GM19467 (cell line): ENCODE measurements around the gene CHST5.
A peak's percentile ranks its signal among the peaks of the same experiment; 100 is the strongest.
"Not testable (repeated sequence)": the region's sequence is repeated elsewhere in the genome, so short reads cannot be mapped to it uniquely, and the experiment has no call there.

Experiments used
- ATAC-seq: cut with Tn5 transposase; IDR thresholded peaks from one replicate; pipeline ENCODE4 v1.9.1; 2021; ENCODE audit warnings: mild to moderate bottlenecking, moderate library complexity; ENCODE audit not compliant: unreplicated experiment

CHST5 gene

DNA sequence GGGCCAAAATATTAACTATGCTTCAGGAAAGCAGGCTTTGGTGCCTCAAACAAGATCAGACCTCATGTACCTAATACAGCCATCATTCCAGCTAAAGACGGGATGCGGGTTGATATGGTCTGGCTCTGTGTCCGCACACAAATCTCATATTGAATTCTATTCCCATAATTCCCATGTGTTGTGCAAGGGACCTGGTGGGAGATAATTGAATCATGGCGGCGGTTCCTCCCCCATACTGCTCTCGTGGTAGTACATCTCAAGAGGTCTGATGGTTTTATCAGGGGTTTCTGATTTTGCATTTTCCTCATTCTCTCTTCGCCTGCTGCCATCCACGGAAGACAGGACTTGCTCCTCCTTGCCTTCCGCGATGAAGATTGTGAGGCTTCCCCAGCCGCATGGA is 21.6 kb downstream of the CHST5 start:
- ATAC-seq: no peak

DNA sequence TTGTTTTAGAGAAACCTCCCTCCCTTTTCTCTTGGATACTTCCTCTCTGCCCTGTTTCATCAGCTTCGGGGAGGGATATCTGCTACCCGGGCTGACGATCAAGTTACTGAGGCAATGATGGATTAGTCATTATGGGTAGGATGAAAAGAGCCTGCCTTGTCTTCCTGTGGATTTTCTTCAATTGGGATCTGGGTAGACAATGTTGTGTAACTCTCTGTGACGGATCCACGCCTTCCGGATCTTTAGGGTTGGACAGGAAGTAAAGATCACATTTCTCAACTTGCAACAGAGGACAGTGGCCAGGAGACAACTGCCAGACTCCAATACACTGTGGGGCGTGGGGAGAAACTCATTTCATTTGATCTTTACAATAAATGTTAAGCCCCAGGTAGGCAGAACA is 29.3 kb downstream of the CHST5 start:
- no peak for ATAC-seq

DNA sequence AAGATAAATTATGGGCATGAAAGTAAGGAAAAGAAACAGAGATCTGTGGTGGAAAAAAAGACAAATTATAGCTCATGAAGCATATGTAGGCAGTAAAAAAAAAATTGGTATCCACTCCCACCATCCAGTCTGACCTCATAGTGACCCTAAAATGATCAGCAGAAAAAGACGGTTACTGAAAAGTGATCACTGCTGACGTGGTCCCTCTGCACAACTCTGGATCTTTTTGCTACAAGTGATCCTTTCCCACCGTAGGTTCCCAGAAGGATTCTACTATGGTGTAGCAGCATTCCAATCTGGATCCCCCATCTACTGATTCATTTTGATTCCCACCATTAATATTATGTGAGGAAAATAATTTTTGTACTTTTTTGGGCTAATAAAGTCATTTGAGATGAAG is 29.8 kb downstream of the CHST5 start:
- no peak for ATAC-seq

DNA sequence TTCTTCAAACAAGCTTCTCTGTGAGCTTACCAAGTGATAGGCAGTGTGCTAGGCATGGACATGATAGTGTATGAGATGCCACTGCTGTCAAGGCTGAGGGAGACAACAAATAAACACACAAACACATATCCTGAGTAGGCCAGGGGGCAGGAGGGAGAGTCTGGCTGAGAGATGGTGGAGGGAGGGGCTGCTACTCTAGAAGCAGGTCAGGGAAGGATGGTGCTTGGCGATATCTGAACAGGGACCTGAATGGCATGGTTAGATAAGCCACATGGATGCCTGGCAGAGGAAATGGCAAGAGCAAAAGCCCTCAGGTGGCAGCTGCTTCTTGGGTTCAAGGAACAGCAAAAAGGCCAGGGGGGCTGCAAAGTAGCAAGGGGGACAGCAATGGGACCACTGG is 32.1 kb downstream of the CHST5 start:
- no peak for ATAC-seq

DNA sequence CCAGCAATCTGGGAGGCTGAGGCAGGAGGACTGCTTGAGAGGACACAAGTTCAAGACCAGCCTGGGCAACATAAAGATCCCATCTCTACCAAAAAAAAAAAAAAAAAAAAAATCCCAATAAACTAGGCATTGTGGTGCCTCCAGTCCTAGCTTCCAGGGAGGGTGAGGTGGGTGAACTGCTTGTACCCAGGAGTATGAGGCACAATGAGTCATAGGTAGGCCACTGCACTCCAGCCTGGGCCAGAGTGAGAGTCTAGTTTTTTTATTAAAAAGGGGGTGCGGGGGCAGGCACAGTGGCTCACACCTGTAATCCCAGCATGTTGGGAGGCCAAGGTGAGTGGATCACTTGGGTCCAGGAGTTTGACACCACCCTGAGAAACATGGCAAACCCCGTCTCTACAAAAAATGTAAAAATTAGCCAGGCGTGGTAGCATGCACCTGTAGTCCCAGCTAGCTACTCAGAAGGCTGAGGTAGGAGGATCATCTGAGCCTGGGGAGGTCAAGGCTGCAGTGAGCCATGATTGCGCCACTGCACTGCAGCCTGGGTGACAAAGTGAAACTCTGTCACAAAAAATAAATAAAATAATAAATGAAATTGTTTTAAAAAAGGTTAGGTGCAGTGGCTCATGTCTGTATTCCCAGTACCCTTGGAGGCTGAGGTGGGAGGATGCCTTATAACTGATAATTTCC is 32.8 kb downstream of the CHST5 start:
- ATAC-seq: no peak

DNA sequence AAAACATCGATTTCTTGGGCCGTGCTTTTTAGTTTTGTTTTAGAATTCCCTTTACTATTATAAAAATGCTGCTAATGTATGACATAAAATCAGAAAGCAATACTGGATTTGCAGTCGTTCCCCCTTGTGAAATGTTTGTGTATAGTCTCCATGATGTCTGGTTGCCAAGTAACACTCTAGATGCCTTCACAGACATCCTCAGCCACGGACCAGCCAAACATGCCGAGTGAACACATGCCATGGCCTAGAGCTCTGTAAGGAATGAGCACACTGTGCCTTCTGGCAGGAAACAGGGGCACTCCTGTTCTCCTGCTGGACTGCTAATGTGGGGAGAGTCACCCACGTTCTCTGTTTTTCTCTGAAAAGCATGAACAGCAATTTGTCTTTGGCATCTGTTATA is 34.1 kb downstream of the CHST5 start:
- not testable (repeated sequence) for ATAC-seq

DNA sequence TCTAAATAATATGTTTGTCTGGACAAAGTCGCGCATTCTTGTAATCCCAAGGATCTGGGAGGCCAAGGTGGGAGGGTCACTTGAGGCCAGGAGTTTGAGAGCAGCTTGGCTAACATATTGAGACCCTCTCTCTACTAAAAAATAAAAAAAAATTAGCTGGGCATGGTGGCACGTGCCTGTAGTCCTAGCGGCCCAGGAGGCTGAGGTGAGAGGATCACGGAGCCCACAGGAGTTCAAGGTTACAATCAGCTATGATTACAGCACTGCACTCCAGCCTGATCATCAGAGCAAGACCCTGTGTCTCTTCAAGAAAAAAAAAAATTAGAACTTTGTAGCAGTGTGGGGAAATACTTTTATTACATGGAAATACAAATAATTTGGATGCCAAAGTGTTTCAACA is 34.5 kb downstream of the CHST5 start:
- no peak for ATAC-seq

DNA sequence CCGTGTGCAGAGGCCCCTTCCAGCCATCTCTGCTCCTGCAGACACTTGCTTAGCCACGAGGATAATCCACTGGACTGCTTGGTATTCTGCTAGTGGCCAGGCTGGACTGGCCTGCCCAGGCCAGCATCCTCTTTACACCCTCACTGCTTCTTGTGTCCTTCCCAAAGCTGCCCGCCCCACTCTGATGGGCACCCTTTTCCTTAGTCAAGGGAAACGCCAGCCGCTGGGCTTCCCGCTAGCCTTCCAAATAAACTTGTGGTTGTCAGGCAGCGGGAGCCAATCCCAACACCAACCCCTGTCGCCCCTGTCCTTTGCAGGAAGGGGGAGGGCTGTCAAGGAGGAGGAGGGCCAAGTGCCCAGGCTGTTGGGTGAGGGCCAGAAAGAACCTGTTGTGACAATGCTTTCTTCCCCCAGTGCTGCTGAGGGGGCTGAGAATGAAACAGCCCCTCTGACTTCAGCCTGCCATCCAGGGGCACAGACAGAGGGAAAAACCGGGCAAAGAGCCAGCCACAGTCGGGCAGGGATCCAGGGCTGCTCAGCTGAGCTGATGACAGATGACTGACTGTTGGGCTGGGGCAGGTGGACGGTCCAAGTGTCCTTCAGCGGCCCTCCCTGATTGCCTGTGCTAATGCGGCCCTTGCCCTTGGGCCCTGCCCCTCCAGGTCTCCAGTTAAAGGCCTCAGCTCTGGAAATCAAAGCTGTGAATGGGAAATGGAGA is 37.1 kb downstream of the CHST5 start:
- not testable (repeated sequence) for ATAC-seq

DNA sequence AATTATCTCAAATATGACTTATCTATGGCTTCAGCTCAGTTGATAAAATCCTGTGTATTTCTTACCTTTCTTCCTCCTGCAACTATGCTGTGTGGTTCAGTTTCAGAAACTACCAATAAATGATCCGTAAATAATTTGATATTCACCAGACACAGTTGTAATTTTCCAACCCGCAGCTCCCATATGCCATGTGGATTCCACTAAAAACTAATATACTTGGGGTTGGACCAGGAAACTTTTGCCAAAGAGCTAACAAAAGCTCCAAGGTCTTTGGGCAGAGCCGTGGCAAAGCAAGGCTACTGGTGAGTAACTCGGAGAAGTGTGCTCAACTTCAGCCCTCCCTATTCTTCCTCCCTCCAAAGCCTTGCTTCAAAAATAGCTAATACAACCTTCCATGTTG is 38.4 kb downstream of the CHST5 start:
- ATAC-seq: no peak

DNA sequence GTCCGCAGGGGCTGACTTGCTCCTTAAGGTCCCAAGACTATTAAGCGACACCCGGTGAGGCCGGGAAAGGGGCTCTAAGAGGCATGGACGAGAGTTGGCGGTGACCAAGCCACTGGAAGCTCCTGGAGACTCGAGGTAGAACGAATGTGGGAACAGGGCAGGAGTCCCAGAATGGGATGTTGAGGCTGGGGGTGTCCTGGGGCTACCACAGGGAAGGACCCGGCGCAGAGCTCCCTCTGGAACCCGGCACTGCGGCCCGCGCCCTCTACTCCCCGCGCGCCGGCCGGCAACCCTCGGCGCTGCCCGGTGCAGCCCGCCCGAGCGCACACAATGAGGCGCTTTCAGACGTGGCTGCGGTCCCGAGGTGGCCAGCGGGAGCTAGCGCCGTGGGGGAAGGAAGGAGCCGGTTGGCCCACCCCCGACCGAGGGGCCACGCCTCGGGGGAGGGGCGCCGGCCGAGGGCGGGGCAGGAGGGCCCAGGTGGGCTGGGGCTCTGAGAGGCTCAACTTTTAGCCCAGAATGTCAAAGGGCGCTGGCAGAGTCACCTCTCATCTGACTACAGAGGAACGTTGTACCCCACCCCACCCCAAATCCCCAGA is 40.7 kb downstream of the CHST5 start, which contains the start of gene CHST6:
CHST6 (minus strand) TSS at position 366 of the 599 bp plus-strand sequence. CDS start 15,613 bp downstream, outside the sequence.
- ATAC-seq: peak; percentile 65

DNA sequence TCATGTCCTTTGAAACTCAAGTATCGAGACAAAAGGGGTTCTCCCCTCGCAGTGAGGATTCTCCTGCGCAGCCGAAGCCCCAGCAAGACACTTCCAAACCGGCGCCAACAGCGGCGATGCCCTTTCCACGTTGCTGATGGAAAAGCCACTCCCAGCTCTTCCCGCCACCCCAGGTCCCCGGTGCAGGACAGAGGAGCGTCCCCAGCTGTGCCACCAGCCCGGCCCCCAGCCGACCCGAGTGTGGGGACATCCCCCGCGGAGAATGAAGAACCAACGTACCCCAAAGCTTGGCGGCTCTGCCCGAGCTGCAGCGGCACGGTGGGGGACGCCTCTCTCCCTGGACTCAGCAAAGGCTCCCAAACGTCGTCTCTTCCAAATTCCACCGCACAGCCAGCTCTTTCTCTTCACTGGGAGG is 41.2 kb downstream of the CHST5 start:
- ATAC-seq: no peak

DNA sequence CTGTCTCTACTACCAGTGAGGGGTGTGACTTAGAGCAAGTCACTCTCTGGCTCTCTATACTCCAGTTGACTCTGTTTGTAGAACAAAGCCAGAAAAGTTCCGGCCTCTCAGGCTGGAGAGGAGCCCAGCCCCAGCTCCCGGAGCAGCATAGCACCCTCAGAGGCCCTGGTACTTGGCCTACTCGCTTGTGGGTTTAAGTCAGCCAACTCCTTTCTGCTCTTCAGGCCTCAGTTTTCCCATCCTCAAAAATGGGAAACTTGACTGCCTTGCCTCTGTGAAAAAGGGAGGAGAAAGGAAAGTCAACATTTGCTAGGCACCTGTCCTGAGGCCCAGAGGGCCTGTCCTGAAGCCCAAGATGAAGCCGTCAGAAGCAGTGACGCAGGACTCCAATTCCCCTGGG is 41.7 kb downstream of the CHST5 start:
- no peak for ATAC-seq

DNA sequence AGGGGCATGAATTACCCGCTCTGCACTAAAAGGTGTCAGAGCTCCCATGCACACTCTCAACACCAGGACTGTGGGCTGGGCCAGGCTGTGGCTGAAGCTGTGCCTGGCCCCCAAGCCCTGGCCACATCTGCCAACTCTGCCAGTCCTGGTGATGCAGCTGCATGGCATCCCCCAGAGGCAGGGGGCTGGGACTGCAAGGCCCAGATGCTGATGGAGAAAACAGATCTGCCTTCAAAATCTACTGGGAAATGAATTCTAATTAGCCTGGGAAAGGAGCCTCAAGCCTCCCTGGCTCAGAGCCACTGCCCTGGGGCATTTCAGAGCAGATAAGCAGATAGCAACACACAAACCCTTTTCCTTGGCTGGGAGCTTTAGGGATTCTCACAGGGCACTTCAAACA is 44.0 kb downstream of the CHST5 start:
- no peak for ATAC-seq

DNA sequence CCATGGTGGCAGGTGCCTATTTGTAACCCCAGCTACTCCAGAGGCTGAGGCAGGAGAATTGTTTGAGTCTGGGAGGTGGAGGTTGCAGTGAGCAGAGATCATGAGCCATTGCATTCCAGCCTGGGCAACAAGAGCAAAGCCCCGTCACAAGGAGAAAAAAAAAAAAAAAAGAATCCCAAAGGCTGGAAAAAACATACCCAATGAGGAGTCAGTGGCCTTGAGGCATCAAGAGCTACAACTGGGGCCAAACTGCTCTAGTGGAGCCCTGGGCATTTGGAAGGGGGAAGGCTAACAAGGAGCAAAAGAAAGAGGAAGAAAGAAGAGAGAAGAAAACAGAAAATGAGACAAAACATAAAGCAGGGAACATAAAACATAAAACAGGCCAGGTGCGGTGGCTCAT is 47.6 kb downstream of the CHST5 start:
- ATAC-seq: no peak

DNA sequence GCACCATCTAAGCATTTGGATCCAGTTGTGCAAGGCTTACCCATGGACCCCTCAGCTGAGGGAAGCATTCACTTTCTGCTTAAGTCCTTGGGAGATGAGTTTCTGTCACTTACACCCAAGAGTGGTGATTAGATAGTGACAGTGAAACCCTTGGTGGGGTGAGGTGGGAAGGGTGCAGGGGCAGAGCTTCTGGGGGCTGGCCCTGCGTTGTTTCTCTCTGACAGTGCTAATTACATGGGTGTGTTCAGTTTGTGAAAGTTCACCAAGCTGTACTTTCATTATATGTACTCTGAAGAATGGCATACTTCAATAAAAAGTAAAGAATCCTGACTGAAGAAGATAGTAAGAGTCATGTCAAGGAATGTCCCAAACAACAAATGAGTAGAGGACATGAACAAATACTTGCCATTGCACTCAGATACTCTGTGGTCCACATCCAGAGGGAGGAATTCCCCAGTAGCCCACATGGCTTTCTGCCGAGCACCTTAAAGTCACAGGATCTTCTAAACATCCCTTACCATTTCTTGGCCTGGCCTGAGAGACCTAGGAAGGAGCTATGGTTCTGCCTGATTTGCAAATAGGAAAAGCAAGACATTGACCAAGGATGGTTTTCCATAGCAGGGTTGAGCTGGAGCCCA is 49.1 kb downstream of the CHST5 start:
- ATAC-seq: no peak

DNA sequence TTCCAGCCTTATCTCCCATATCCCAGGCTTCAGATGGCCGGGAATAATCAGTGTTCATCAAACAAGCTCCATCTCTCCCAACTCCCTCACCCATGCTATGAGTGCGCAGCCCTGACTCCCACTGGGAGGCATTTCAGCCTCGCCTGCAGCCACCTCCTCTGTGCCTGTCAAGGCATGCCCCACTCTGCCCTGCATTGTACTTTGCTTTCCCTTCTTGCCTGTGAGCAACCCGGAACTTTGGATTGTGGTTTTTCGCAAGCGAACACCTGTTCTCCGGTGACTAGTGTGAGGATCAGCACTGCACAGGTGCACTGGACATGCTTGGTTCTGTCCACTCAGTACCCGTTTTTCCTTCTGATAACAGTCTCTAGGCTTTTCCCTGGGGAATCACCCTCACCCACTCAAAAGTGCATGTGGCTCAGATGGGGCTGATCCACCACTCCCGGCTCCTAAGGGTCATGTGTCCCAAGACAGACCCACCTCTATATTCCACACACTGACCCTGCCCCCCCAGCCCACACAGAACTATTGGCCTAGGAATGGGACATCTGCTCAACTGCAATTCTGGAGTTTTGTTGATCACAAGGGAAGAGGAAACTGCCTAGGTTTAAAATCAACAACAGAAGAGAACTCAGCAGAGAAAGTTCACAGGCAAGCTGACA is 49.8 kb downstream of the CHST5 start:
- ATAC-seq: no peak

DNA sequence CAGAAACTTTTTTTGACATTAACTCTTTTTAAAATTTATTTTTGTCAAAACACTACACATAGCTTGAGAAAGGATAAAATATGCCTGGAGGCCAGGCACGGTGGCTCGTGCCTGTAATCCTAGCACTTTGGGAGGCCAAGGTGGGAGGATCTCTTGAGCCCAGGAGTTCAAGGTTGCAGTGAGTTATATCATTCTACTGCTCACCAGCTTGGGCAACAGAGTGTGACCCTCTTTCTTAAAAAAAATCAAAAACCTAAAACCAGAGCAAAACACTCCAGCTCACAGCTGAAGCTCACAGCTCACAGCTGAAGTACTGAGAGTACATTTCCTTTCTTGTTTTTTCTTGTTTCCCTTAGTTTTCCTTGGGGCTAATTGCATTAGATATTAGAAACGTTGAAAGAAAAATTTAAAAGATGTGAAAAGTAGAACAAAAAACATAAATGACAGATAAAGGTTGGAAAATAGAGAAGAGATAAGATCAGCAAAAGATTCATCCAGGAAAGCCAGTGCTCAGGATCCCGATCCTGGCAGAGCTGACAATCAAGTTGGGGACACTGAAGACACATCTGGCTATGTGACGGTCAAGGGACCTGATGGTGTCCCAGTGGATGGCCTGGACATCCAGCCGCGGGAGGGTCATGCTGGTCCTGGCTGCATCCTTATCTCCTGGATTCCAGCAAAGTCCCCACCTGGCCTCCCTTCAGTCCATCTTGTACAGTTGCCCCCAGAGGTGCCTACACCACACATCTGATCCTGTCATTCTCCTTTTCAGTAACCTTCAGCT is 50.5 kb downstream of the CHST5 start:
- no peak for ATAC-seq

DNA sequence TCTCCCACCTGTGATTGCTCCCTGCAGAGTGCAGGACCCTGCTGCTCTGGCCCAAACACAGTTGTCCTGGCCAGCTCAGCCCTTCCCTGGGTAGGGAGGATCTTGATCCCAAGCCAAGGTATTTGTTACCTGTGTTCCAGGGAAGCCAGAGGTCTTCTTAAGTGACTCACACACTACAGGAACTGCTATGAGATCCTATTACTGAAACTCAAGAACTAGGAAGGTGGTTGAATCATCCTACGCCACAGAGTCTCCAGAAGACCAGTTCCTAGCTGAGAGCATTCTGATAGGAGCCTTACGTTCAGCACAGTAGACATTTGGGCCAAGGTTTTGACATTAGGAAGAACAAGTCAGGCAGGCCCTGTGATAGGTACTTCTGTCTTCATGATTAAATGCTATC is 52.7 kb downstream of the CHST5 start:
- no peak for ATAC-seq

DNA sequence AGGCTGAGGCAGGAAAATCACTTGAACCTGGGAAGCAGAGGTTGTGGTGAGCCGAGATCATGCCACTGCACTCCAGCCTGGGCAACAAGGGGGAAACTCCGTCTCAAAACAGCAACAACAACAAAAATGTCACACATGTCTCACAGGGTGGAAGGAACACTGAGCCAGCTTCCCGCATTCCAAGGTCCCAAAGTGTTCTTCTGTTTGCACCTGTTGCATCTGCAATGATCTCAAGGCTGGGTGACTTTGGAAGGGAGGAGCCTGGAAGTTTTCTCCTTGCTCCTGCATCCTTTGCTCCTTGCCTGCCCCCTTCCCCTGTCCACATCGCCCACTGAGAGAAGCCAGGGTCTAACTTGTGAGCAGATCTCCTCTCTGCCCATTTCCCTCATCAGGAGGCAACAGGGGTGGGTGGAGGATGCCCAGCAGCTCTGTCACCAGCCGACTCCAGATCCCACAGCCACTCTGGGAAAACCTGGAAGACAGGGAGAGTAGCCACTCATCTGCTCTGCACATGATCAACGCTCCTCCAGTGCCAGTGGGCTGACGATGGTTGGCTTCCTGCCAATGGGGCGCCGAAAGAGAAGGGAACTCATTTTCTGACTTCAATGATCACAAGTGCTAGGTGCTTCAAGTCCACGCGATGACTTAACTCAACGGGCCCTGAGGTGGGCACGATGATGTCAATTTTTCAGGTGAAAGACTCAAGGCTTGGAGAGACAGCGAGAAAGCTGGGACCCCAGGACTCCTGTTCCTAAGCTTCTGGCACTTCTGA is 53.3 kb downstream of the CHST5 start:
- no peak for ATAC-seq

DNA sequence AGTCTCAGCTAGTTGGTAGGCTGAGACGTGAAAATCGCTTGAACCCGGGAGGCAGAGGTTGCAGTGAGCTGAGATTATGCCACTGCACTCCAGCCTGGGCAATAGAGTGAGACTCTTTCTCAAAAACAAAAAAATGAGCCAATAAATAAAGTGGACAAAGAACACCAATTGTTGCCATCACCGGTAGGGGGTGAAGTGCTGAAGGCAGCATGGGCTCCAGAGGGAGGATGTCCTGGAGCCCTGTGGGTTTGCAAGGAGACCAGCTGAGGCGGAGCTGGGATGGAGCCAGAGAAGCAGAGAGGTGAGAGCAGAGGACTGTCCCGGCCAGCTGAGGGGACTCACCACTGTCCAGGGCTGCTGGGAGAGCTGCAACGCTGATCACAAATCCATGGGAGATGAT is 54.4 kb downstream of the CHST5 start:
- ATAC-seq: no peak
